Activated CD4-positive, alpha-beta memory T cell treated with anti-CD3 and anti-CD28 coated beads, Interleukin-2, amount 10 ng/mL, durations not matched to agents 7 days and 5 days (primary cell): Measurements from ENCODE around the gene PBX1. TPM values are rescaled to one million over a fixed set of nuclear protein-coding genes. Genes with fewer than 3 reads are reported as not detected.

Source experiments
- CTCF ChIA-PET: fragments of 350-600 bp; sonication (Branson Sonifier 250); formaldehyde crosslinking; loops from one replicate; lab custom pipeline; 2021; ENCODE audit warnings: antibody characterized with exemption, inconsistent platforms; lab: Charles Lee
- POLR2A ChIA-PET: fragments of 350-600 bp; sonication (Branson Sonifier 250); formaldehyde crosslinking; loops from one replicate; lab custom pipeline; 2021; ENCODE audit warnings: antibody characterized with exemption; lab: Charles Lee
- DNase-seq: peaks from one replicate; pipeline ENCODE4 v3.0.0-alpha.2; 2020
- H3K27ac Mint-ChIP-seq: one replicate; pipeline ENCODE4 v1.8.0; 2021; ENCODE audit warnings: mild to moderate bottlenecking, mixed read lengths
- H3K27me3 Mint-ChIP-seq: one replicate; pipeline ENCODE4 v1.8.0; 2021; ENCODE audit warnings: mixed read lengths
- H3K36me3 Mint-ChIP-seq: one replicate; pipeline ENCODE4 v1.8.0; 2021; ENCODE audit warnings: low read depth, mixed read lengths
- H3K4me1 Mint-ChIP-seq: one replicate; pipeline ENCODE4 v1.8.0; 2021; ENCODE audit warnings: mixed read lengths
- H3K4me3 Mint-ChIP-seq: one replicate; pipeline ENCODE4 v1.8.0; 2021; ENCODE audit warnings: mild to moderate bottlenecking, mixed read lengths
- H3K9me3 Mint-ChIP-seq: one replicate; pipeline ENCODE4 v1.8.0; 2021; ENCODE audit warnings: mixed read lengths
- total RNA-seq, 2 experiments: library from RNA; stranded (reverse); gene quantifications; one replicate each; pipeline ENCODE4 v1.2.3, GENCODE V29; 2021

The PBX1 gene
- total RNA-seq, 2 experiments from 2014 or later = 0.18 to 0.23 TPM

DNA sequence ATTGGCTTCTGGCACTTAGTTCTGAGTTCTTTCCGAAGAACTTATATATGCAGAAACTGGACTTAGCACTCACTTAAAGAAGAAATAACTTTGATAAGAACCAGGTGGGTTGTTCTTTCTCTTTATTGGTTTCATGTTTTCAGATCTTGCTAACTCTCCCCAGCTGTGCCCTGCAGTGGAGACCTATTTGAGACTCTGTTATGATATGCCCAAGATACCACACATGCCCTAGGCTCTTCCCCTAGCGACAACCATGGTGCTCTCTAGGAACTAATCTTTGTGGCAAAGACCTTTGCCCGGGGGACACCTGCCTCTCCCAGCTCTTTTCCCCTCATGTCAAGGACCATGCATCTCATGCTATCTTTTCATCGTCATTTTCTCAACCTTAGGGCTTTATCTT, 128.8 kb downstream of the PBX1 start:
- Mint-ChIP-seq H3K4me1 (no peaks in the 10 kb centered on the region), H3K27ac (no peak overlapping the region), H3K36me3 (no peaks in the 10 kb centered on the region), H3K27me3 (no peaks in the 10 kb centered on the region), H3K9me3 (peaks cover 3% of the 10 kb centered on the region), H3K4me3 (no peak overlapping the region)
- no peak for DNase-seq
- POLR2A ChIA-PET = no interaction called here
- CTCF ChIA-PET = no interaction called here

DNA sequence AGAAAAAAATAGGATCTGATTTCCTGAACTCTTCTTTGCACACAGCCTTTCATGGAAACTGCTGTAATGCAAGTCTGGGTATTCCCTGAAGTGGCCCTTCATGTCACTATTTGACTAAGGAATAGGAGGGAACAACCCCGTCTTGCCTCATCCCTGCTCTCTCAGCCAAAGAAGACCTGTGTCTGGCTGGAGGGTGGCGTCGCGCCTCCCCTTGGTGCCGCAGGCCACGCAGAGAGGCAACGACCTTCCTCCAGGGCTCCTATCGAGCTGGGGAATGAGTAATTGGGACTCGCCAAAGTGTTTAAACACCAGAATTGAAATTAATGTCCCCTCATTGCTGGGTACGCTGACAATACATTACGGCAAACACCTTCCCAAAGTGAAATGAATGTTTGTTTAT, 129.8 kb downstream of the PBX1 start:
- DNase-seq = no peak
- Mint-ChIP-seq H3K9me3 (peaks cover 3% of the 10 kb centered on the region), H3K4me1 (no peaks in the 10 kb centered on the region), H3K27me3 (no peaks in the 10 kb centered on the region), H3K27ac (no peak overlapping the region), H3K36me3 (no peaks in the 10 kb centered on the region), H3K4me3 (no peak overlapping the region)
- ChIA-PET CTCF (no interaction called here), POLR2A (no interaction called here)

DNA sequence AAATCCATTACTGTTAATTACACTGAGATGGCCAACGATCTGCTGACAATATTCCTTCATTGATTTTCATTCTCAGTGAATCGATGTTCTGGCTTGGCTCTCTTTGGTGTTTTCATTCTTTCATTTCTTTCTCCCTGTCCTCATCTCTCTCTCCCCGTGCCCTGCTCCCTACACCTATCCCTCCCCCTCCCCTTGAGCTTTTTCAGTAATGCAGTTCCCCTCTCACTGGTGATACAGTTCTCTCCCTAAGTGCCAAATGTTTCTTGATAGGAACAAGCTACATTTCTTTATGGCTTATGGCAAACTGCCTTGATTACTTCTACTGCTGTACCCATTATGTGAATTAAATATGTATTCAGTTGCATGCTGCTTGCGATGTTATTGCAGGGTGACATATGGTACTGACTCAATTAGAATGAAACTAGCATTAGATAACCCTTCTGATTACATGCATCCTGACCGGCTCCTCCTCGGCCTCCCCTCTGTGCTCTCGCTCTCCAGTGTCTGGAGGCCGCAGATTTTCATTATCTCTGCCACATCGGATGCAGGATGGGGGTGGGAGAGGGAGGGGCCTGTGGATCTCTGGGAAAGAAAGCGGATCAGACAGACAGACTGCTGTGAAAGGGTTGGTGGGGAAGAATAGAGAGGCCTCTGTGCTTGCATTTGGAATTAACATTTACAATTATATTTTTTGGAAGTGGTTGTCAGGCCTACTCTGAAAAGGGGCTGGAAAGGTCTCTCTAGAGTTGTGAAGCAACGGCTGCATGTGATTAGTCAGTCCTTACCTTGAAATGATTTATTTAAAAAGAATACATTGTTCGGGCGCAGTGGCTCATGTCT, 130.9 kb downstream of the PBX1 start:
- Mint-ChIP-seq H3K27ac (no peak overlapping the region), H3K4me3 (no peak overlapping the region), H3K27me3 (no peaks in the 10 kb centered on the region), H3K36me3 (no peaks in the 10 kb centered on the region), H3K9me3 (peaks cover 3% of the 10 kb centered on the region), H3K4me1 (no peaks in the 10 kb centered on the region)
- CTCF ChIA-PET = no interaction called here
- no peak for DNase-seq
- POLR2A ChIA-PET = no interaction called here

DNA sequence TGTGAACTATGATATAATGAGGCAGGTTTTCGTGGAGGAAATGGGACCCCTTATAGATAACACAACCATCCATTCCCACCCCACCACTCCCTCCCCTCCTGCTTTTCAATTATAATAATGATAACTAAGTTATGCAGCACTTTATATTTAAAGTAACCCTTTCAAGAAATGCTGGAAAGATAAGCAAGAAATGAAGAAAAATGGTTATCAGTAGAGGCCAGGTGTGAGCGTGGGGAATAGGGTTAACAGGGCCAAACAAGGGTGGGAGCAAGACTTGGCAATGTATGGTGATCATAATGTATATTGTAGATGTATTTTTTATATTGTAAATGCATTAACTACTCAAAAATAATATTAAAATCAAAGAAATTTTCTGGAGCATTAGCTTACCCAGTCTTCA, 133.4 kb downstream of the PBX1 start:
- H3K4me3 Mint-ChIP-seq = no peak overlapping the region
- no peaks in the 10 kb centered on the region for H3K27me3 Mint-ChIP-seq
- H3K27ac Mint-ChIP-seq = no peak overlapping the region
- no peaks in the 10 kb centered on the region for H3K4me1 Mint-ChIP-seq
- DNase-seq = no peak
- H3K9me3 Mint-ChIP-seq = no peaks in the 10 kb centered on the region
- ChIA-PET CTCF (no interaction called here), POLR2A (no interaction called here)
- H3K36me3 Mint-ChIP-seq = no peaks in the 10 kb centered on the region

DNA sequence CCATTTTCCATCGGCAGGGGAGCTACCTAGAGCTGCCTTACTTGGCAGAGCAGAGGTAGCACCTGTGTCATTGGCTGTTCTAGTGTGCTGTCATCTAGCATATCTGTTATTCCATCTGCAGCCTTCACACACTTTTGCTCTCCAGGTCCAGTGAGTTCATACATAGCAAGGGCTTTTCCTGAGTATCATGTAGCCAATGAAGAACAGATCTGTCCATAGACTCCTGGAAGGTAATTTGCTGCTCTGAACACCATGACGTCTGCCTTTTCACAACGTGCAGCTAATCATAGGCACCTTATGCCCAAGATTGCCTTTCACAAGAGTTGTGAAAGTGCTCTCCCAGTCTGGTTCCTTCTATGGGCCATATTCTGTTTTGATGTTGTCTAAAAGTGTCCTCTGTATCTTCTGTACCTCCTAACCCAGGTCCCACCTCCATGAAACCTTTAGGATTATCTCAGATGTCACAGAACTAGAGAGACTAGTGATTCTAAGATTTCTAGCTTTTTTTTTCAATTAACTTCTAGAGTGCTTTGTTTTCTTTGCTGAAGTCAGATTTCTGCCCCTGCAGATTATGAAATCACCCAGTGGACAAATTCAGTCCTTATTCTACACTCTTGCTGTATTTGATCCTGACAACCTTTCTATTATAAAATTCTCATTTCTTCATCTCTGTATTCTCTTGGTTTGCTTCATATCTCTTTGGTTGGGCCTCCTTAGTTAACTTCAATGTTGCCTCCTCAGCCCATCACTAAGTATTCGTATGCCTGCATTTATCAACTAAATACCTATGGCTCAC, 134.8 kb downstream of the PBX1 start:
- no peaks in the 10 kb centered on the region for H3K36me3 Mint-ChIP-seq
- ChIA-PET POLR2A (no interaction called here), CTCF (no interaction called here)
- H3K4me1 Mint-ChIP-seq = no peaks in the 10 kb centered on the region
- no peak overlapping the region for H3K27ac Mint-ChIP-seq
- H3K4me3 Mint-ChIP-seq = no peak overlapping the region
- DNase-seq = no peak
- no peaks in the 10 kb centered on the region for H3K27me3 Mint-ChIP-seq
- no peaks in the 10 kb centered on the region for H3K9me3 Mint-ChIP-seq

DNA sequence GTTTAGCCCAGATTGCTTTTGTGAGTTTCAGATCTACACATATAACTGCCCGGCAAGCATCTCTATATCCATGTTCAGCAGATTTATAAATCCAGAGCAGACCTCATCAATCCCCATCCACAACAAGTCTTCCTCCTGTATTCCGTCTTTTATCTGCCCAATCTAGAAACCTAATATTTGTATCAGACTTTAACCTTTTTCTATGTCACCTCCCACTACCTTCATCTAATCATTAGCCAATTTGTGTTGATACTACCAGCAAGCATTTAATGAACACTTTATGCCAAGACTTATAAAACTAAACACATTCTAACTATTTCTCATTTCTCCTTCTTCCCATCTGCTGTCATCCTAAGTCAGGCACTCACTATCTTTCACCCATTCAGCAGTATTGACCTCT, 135.5 kb downstream of the PBX1 start:
- ChIA-PET POLR2A (no interaction called here), CTCF (no interaction called here)
- Mint-ChIP-seq H3K27ac (no peak overlapping the region), H3K4me3 (no peak overlapping the region), H3K27me3 (no peaks in the 10 kb centered on the region), H3K36me3 (no peaks in the 10 kb centered on the region), H3K9me3 (no peaks in the 10 kb centered on the region), H3K4me1 (no peaks in the 10 kb centered on the region)
- no peak for DNase-seq

DNA sequence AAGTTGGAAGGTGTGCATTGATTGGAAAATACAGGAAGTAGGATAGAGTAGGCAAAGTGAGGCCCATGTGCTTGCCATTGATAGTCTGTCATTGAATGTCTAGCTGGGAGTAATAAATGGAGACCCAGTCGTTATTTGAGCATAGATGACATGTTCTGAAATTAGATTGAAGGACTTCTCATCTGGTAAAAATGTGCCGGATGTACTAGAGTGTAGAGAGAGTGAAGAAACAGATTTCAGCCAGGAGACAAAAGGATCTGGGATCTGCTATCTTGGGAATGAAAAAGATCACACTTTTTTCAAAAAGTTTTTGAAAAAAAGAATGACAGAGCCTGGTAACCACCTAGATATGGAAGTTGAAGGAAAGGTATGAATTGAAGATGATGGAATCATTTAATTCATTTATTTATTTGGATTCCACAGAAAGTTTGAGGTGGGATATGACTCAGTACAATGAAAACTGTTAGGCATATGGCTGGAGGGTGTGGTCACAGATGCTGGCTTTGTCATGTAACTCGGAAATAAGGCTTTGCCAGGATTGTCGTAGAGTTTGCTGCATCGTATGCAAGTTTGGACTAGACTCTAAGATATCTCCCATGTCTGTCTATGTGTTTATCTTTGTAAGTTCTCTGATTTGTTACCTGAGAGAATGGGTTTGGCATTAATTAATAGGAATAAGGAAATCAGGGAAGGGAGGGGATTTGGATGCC, 137.1 kb downstream of the PBX1 start:
- POLR2A ChIA-PET = no interaction called here
- Mint-ChIP-seq H3K4me1 (no peaks in the 10 kb centered on the region), H3K9me3 (peaks cover 2% of the 10 kb centered on the region), H3K27me3 (no peaks in the 10 kb centered on the region), H3K4me3 (no peak overlapping the region), H3K27ac (no peak overlapping the region), H3K36me3 (no peaks in the 10 kb centered on the region)
- CTCF ChIA-PET = no interaction called here
- DNase-seq = no peak

DNA sequence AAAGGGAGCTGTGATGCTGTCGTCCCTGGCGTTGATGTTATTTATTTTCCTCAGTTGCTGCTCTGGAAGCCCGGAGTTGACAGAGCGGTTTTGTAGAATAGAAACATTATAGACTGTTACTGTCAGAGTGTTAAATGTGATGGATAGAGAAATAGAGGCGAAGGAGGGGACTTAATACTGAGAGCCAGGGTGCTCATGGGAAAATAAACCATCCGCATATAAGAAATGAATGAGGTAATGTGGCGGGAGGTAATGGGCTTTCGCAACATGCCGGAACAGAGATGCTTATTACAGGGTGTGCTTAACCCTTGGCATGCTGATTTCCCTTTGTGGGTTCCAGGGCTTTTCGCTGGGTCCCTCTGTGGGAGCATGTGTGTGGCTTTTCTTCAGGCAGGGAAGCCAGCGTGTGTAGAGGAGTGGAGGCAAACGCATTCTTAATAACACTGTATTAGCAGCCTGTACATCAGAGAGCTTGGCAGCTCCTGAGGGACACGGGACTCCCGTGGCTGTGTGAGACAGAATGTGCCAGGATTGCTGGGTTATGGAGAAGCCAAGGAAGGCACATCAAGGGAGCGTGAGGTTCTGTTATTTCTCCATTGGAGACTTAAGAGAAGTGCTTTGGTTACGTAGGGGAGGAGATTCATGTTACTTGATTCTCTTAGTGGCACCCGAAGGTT, 141.0 kb downstream of the PBX1 start:
- DNase-seq = no peak
- POLR2A ChIA-PET = no interaction called here
- CTCF ChIA-PET = no interaction called here
- no peaks in the 10 kb centered on the region for H3K36me3 Mint-ChIP-seq
- no peak overlapping the region for H3K27ac Mint-ChIP-seq
- no peaks in the 10 kb centered on the region for H3K4me1 Mint-ChIP-seq
- H3K4me3 Mint-ChIP-seq = no peak overlapping the region
- H3K9me3 Mint-ChIP-seq = peaks cover 2% of the 10 kb centered on the region
- H3K27me3 Mint-ChIP-seq = no peaks in the 10 kb centered on the region

DNA sequence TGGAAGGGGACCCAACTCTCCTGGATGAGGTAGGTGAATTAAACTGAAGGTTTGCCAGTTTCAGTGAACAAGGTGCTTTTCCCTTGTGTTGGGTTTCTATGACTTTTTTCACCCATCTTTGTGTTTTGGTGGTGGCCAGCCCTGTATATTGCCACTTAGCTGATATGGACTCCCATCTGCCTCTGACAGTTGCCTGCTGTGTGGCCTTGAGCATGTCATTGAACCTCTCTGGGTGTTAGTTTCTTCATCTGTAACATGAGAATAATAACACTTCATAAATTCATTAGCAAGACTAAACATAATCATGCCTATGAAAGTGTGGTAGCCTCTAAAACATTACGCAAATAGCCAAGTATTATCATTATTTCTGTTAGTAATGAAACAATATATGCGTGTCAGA, 141.7 kb downstream of the PBX1 start:
- Mint-ChIP-seq H3K27ac (no peak overlapping the region), H3K4me1 (no peaks in the 10 kb centered on the region), H3K9me3 (peaks cover 2% of the 10 kb centered on the region), H3K27me3 (no peaks in the 10 kb centered on the region), H3K36me3 (no peaks in the 10 kb centered on the region), H3K4me3 (no peak overlapping the region)
- ChIA-PET CTCF (no interaction called here), POLR2A (no interaction called here)
- DNase-seq = no peak

DNA sequence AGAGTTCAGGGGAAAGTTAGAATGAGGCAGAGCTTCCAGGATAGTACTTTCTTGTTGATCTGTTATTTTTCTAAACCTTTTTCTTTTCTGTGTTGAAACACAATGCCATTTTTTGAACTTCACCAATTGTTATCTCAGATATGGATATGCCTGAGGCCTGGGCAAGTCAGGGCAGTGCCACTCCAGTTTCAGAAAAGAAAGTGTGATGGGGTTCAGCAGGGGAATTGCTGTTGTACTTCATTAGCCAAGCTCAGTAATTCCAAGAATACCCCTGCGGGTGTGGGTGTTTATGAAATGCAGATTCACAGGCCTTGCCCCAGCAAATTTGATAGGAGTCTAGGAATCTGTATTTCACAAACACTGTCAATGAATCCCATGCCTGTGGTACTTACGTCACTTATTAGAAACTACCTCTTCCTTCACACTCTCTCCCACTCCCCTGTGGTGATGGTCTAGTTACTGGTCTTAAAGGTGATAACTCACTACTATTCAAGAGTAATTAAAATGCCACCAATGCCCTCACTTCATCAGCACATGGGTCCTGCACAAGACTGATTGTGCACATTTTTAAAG, 142.3 kb downstream of the PBX1 start:
- no peak overlapping the region for H3K4me3 Mint-ChIP-seq
- ChIA-PET CTCF (no interaction called here), POLR2A (no interaction called here)
- no peak overlapping the region for H3K27ac Mint-ChIP-seq
- H3K27me3 Mint-ChIP-seq = no peaks in the 10 kb centered on the region
- H3K4me1 Mint-ChIP-seq = no peaks in the 10 kb centered on the region
- DNase-seq = no peak
- no peaks in the 10 kb centered on the region for H3K36me3 Mint-ChIP-seq
- peaks cover 2% of the 10 kb centered on the region for H3K9me3 Mint-ChIP-seq

DNA sequence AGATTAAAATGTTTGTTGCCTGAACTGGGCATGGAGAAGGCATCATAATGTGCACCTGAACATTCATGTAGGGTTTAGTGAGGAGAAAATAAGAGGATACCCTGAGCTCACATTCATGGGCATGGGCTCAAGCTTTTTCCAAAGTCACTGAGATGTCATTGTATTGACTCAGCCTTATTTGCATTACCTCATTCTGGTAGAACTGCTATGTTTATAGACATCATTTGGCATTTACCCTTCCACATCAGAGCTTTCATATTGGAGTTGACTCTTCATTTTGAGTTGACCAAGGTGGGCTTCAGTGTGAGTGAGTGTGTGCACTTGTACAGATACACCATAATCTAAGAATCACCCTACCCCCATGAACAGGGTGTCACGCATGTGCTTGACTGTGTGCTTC, 143.2 kb downstream of the PBX1 start:
- no peak overlapping the region for H3K4me3 Mint-ChIP-seq
- CTCF ChIA-PET = interaction anchor here (0.6 kb wide), 1 partner anchor 244 kb away, joined by 3 read pairs; no protein-coding TSS in a partner anchor

DNA sequence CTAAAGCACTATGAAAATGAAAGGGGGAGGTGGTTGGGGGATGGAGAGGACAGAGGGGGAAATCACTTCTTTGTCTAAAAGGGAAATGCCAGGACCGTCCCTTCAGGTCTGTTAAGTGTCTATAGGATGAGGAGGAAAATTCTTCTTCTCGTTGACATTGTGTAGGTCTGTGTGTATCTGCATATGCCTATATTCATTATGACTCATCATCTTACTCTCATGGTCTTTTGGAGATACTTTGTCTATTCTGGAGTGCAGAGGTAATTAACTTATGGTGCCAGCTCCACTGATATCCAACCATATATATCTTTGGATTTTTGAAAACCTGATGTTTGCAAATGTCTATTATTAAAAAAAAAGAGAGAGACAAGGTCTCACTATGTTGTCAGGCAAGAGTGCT, 143.7 kb downstream of the PBX1 start:
- Mint-ChIP-seq H3K36me3 (no peaks in the 10 kb centered on the region), H3K9me3 (peaks cover 2% of the 10 kb centered on the region), H3K27me3 (no peaks in the 10 kb centered on the region), H3K4me1 (no peaks in the 10 kb centered on the region), H3K4me3 (no peak overlapping the region), H3K27ac (no peak overlapping the region)
- POLR2A ChIA-PET = no interaction called here
- CTCF ChIA-PET = interaction anchor here (0.6 kb wide), 1 partner anchor 243 kb away, joined by 3 read pairs; no protein-coding TSS in a partner anchor
- no peak for DNase-seq

More for the DNA sequence above, 143.2 kb downstream of the PBX1 start:
- POLR2A ChIA-PET = no interaction called here
- DNase-seq = no peak
- no peaks in the 10 kb centered on the region for H3K27me3 Mint-ChIP-seq
- H3K27ac Mint-ChIP-seq = no peak overlapping the region
- H3K36me3 Mint-ChIP-seq = no peaks in the 10 kb centered on the region
- H3K4me1 Mint-ChIP-seq = no peaks in the 10 kb centered on the region
- peaks cover 2% of the 10 kb centered on the region for H3K9me3 Mint-ChIP-seq
